Nephron (organoid): Measurements from ENCODE around the gene IL13.
A peak's percentile ranks its signal among the peaks of the same experiment; 100 is the strongest.

Experiments used
- H3K27ac Mint-ChIP-seq, 3 experiments: 2 replicates each; pipeline ENCODE4 v1.8.0; 2020; ENCODE audit warnings: mixed read lengths in 3 of 3, mild to moderate bottlenecking in 2 of 3, moderate library complexity in 1 of 3
- H3K27me3 Mint-ChIP-seq: 2 replicates; pipeline ENCODE4 v1.8.0; 2021; ENCODE audit warnings: low read depth, mild to moderate bottlenecking, moderate library complexity, mixed read lengths
- H3K36me3 Mint-ChIP-seq: 2 replicates; pipeline ENCODE4 v1.8.0; 2020; ENCODE audit warnings: low read depth, mixed read lengths
- H3K4me1 Mint-ChIP-seq: 2 replicates; pipeline ENCODE4 v1.8.0; 2020; ENCODE audit warnings: mixed read lengths
- H3K4me3 Mint-ChIP-seq, 3 experiments: 2 replicates each; pipeline ENCODE4 v1.8.0; 2020; ENCODE audit warnings: mild to moderate bottlenecking in 3 of 3, mixed read lengths in 3 of 3, moderate library complexity in 2 of 3
- H3K9me3 Mint-ChIP-seq: 2 replicates; pipeline ENCODE4 v1.8.0; 2020; ENCODE audit warnings: mixed read lengths
- CTCF ChIP-seq, 3 experiments: fragments of 200-600 bp; sonication (generic); IDR thresholded peaks; one replicate each; pipeline ENCODE4 v1.5.0; 2021; ENCODE audit warnings: antibody characterized with exemption in 3 of 3; ENCODE audit not compliant: unreplicated experiment in 3 of 3

IL13 gene

GRCh38 chr5:132673488-132673887, 15.5 kb downstream of the IL13 start:
- Mint-ChIP-seq H3K36me3 (no peaks in the 10 kb centered on the region), H3K27me3 (peaks cover 8% of the 10 kb centered on the region), H3K9me3 (no peaks in the 10 kb centered on the region), H3K4me3 (no peak overlapping the region), H3K27ac (no peak overlapping the region), H3K4me1 (peaks cover 4% of the 10 kb centered on the region)
- no peak for TF ChIP-seq CTCF (IDR thresholded peaks at IDR 0.05; ENCODE audit: unreplicated experiment in 3 of 3)

- Mint-ChIP-seq H3K27ac (peak within 1 kb of the TSS in 1 of 3 experiments; percentile 30), H3K9me3 (no peaks in the 10 kb centered on the region), H3K4me3 (no peak within 1 kb of the TSS), H3K36me3 (no peaks in the 10 kb centered on the region), H3K27me3 (peaks cover 8% of the 10 kb centered on the region), H3K4me1 (peaks cover 4% of the 10 kb centered on the region)
- no peak for TF ChIP-seq CTCF (IDR thresholded peaks at IDR 0.05; ENCODE audit: unreplicated experiment in 3 of 3)
Observed at GRCh38 chr5:132673939-132674630, 16.1 kb downstream of the IL13 start, which contains the start of gene IL4. Gene IL4, plus strand, starts transcription at chr5:132673989. Its CDS starts 62 bp downstream, at chr5:132674051.

GRCh38 chr5:132674671-132675506, 16.9 kb downstream of the IL13 start:
- Mint-ChIP-seq H3K9me3 (no peaks in the 10 kb centered on the region), H3K27ac (peak overlapping the region in 1 of 3 experiments; percentile 30), H3K36me3 (no peaks in the 10 kb centered on the region), H3K27me3 (peaks cover 4% of the 10 kb centered on the region), H3K4me3 (no peak overlapping the region), H3K4me1 (peaks cover 4% of the 10 kb centered on the region)
- TF ChIP-seq CTCF (IDR thresholded peaks at IDR 0.05; ENCODE audit: unreplicated experiment in 3 of 3) = no peak

- Mint-ChIP-seq H3K27ac (no peak overlapping the region), H3K4me1 (peaks cover 4% of the 10 kb centered on the region)
Observed at GRCh38 chr5:132675936-132676689, 18.1 kb downstream of the IL13 start.

GRCh38 chr5:132677191-132677590, 19.2 kb downstream of the IL13 start:
- Mint-ChIP-seq H3K36me3 (no peaks in the 10 kb centered on the region), H3K4me3 (no peak overlapping the region), H3K4me1 (peaks cover 4% of the 10 kb centered on the region), H3K27me3 (peaks cover 3% of the 10 kb centered on the region), H3K9me3 (no peaks in the 10 kb centered on the region), H3K27ac (peak overlapping the region in 2 of 3 experiments; percentile 2 to 16)
- TF ChIP-seq CTCF (IDR thresholded peaks at IDR 0.05; ENCODE audit: unreplicated experiment in 3 of 3) = peak in 1 of 3 experiments; percentile 14

More at GRCh38 chr5:132675936-132676689, 18.1 kb downstream of the IL13 start:
- Mint-ChIP-seq H3K36me3 (no peaks in the 10 kb centered on the region), H3K27me3 (peaks cover 4% of the 10 kb centered on the region), H3K4me3 (no peak overlapping the region), H3K9me3 (no peaks in the 10 kb centered on the region)
- TF ChIP-seq CTCF (IDR thresholded peaks at IDR 0.05; ENCODE audit: unreplicated experiment in 3 of 3) = no peak
